Muscle layer of duodenum (tissue), 2 donors: ENCODE measurements around the gene DNAH2.
"Not testable (repeated sequence)": the region's sequence is repeated elsewhere in the genome, so short reads cannot be mapped to it uniquely, and the experiment has no call there.

ENCODE experiments used
- H3K27ac ChIP-seq: one replicate; pipeline ENCODE4 v1.7.0; 2013; ENCODE audit warnings: mild to moderate bottlenecking, low read length
- H3K27me3 ChIP-seq: one replicate; pipeline ENCODE4 v1.7.0; 2013; ENCODE audit warnings: low read depth, mild to moderate bottlenecking, control low read depth, low read length
- H3K36me3 ChIP-seq, 2 donors: one replicate each; pipeline ENCODE4 v1.7.0; 2013; ENCODE audit warnings: low read length in 2 of 2, control low read depth in 1 of 2, mild to moderate bottlenecking in 1 of 2; ENCODE audit not compliant: insufficient read depth in 2 of 2, control insufficient read depth in 1 of 2
- H3K4me1 ChIP-seq, 2 donors: one replicate each; pipeline ENCODE4 v1.7.0; 2013; ENCODE audit warnings: low read length in 2 of 2, mild to moderate bottlenecking in 2 of 2, control low read depth in 1 of 2, moderate library complexity in 1 of 2; ENCODE audit not compliant: insufficient read depth in 2 of 2, control insufficient read depth in 1 of 2
- H3K4me3 ChIP-seq, 2 donors: one replicate each; pipeline ENCODE4 v1.7.0; 2013; ENCODE audit warnings: low read length in 2 of 2, low read depth in 1 of 2, mild to moderate bottlenecking in 1 of 2
- H3K9me3 ChIP-seq, 2 donors: one replicate each; pipeline ENCODE4 v1.7.0; 2013; ENCODE audit warnings: low read length in 2 of 2, control low read depth in 1 of 2, mild to moderate bottlenecking in 1 of 2; ENCODE audit not compliant: control insufficient read depth in 1 of 2
- donor health status: healthy.

Gene DNAH2

DNA sequence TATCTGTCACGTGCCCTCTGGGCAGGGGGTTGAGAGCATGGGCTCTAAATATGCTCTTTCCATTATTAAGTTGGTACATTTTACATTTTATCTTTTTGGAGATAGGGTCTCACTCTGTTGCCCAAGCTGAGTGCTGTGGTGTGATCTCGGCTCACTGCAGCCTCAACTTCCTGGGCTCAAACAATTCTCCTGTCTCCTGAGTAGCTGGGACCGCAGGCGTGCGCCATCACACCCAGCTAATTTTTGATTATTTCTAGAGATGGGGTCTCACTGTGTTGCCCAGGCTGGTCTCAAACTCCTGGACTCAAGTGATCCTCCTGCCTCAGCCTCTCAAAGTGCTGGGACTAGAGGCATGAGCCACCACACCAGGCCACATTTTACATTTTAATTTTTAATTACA lies 72.6 kb downstream of the DNAH2 start:
- no peaks in the 10 kb centered on the region for H3K9me3 ChIP-seq
- no peak overlapping the region for H3K27ac ChIP-seq
- H3K27me3 ChIP-seq: no peaks in the 10 kb centered on the region
- no peaks in the 10 kb centered on the region for H3K4me1 ChIP-seq
- no peaks in the 10 kb centered on the region for H3K36me3 ChIP-seq
- no peak overlapping the region for H3K4me3 ChIP-seq

DNA sequence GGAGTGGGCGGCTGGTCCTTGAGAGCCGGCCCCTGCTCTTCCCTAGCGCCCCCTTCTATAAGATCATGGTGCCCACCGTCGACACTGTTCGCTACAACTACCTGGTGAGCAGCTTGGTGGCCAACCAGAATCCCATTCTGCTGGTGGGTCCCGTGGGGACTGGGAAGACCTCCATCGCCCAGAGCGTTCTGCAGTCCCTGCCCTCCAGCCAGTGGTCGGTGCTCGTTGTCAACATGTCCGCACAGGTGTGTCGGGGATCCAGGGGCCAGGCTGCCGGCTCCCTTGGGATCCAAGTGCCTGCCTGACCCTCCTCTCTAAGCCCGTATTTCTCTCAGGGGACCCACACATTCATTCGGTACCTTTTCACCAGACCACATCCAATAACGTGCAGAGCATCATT lies 75.1 kb downstream of the DNAH2 start:
- no peaks in the 10 kb centered on the region for H3K36me3 ChIP-seq
- H3K9me3 ChIP-seq: no peaks in the 10 kb centered on the region
- no peaks in the 10 kb centered on the region for H3K4me1 ChIP-seq
- H3K4me3 ChIP-seq: no peak overlapping the region
- no peak overlapping the region for H3K27ac ChIP-seq
- no peaks in the 10 kb centered on the region for H3K27me3 ChIP-seq

DNA sequence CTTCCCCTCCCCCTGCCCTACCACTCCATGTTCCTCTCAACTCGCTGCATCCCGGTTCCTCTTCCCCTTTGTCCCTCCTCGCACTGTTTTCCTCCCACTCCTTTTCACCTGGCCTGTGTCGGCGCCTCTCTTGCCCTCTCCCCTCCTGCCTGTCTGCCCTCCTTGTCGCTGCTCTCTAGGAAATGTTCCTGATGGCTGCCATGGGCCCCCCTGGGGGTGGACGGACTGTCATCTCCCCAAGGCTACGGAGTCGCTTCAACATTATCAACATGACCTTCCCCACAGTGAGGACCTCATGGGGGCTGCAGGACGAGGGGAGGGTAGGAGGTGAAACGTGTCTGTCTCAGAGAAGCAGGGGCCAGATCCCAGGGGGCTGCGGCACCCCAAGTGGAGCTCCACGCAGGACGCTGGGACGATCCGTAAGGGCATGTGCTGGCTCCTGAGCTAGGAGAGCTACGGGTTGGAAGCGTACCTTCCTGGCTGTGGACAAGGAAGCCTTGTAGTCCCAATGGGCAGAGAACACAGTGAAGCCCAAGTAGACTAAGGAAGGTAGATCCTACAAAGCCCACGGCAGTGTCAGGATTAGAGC lies 76.6 kb downstream of the DNAH2 start:
- Histone ChIP-seq H3K27me3 (no peaks in the 10 kb centered on the region), H3K4me3 (no peak overlapping the region), H3K4me1 (no peaks in the 10 kb centered on the region), H3K36me3 (no peaks in the 10 kb centered on the region), H3K9me3 (no peaks in the 10 kb centered on the region), H3K27ac (no peak overlapping the region)

DNA sequence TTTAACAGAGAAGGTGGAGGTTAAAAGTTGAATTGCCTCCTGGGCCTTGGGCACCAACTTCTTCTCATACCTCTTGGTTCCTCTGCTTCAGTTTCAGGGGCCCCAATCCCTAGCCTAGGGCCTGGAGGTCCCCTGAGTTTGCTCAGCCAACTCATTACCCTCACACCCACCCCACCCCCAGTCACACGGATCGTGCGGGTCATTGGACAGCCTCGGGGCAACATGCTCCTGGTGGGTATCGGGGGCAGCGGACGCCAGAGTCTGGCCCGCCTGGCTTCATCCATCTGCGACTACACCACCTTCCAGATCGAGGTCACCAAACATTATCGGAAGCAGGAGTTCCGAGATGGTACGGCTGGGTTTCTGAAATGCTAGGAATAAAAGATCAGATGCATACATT lies 80.4 kb downstream of the DNAH2 start:
- no peaks in the 10 kb centered on the region for H3K9me3 ChIP-seq
- no peaks in the 10 kb centered on the region for H3K27me3 ChIP-seq
- H3K4me3 ChIP-seq: no peak overlapping the region
- H3K36me3 ChIP-seq: no peaks in the 10 kb centered on the region
- no peak overlapping the region for H3K27ac ChIP-seq
- no peaks in the 10 kb centered on the region for H3K4me1 ChIP-seq

DNA sequence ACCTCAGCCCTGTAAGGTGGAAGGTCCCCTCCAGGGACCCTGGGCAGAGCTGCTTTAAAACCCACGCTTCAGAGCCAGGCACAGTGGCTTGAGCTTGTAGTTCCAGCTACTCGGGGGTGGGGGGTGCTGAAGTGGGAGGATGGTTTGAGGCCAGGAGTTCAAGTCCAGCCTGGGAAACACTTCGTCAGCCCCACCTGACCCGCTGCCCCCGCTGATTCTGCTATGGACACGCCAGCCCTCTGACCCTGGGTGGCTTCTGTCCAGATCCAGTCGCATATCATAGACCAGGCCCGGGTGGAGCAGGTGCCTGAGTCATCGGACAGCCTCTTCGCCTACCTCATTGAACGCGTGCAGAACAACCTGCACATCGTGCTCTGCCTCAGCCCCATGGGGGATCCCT lies 81.3 kb downstream of the DNAH2 start:
- H3K9me3 ChIP-seq: no peaks in the 10 kb centered on the region
- H3K27ac ChIP-seq: no peak overlapping the region
- H3K4me3 ChIP-seq: no peak overlapping the region
- H3K27me3 ChIP-seq: no peaks in the 10 kb centered on the region
- no peaks in the 10 kb centered on the region for H3K36me3 ChIP-seq
- no peaks in the 10 kb centered on the region for H3K4me1 ChIP-seq

DNA sequence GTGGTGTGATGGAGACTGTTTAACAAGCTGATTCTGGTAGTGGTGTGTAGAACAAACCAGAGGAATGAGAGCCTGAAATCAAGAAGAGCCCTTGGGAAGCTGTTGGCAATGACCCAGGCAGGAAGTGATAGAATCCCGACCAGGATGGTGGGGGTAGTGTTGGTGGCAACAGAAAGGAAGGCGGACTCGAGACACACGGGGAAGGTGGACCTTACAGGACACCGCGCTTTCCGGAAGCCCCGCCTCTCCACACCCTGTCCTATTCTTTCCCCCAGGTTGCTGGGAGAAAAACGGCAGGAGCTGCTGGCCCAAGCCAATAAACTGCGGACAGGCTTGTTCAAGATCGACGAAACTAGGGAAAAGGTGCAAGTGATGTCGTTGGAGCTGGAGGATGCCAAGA lies 86.4 kb downstream of the DNAH2 start:
- Histone ChIP-seq H3K4me1 (no peaks in the 10 kb centered on the region), H3K27me3 (no peaks in the 10 kb centered on the region), H3K36me3 (no peaks in the 10 kb centered on the region), H3K9me3 (no peaks in the 10 kb centered on the region), H3K27ac (no peak overlapping the region), H3K4me3 (no peak overlapping the region)

DNA sequence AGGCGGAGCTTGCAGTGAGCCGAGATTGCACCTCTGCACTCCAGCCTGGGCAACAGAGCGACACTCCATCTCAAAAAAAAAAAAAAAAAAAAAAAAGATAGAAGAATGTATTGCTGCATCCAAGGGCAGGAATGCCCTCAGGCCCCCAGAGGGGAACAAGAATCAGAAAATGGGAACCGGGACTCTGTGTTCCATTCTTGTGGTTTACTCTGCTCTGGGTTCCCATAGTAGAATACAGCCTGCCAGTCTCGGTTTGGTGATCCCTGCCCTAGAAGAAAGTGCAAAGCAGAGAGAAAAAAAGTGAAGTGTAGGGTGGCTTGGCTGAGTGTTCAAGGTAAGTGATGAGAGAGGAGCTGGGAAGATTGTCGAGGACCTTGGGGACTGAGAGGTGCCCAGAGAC lies 89.0 kb downstream of the DNAH2 start:
- no peaks in the 10 kb centered on the region for H3K4me1 ChIP-seq
- no peak overlapping the region for H3K4me3 ChIP-seq
- H3K9me3 ChIP-seq: no peaks in the 10 kb centered on the region
- H3K27ac ChIP-seq: no peak overlapping the region
- no peaks in the 10 kb centered on the region for H3K27me3 ChIP-seq
- H3K36me3 ChIP-seq: no peaks in the 10 kb centered on the region

DNA sequence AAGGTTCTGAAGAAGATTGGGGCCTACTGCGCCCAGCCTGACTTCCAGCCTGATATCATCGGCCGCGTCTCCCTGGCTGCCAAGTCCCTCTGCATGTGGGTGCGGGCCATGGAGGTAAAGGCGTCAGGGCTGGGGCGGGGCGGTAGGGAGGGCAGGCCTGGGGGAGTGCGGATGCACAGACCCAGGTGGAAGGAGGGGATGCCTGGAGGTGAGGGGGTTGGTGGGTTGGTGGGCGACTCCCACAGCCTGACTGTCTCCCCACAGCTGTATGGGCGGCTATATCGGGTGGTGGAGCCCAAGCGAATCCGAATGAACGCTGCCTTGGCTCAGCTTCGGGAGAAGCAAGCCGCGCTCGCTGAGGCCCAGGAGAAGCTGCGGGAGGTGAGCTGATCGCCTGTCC lies 89.7 kb downstream of the DNAH2 start:
- H3K9me3 ChIP-seq: no peaks in the 10 kb centered on the region

DNA sequence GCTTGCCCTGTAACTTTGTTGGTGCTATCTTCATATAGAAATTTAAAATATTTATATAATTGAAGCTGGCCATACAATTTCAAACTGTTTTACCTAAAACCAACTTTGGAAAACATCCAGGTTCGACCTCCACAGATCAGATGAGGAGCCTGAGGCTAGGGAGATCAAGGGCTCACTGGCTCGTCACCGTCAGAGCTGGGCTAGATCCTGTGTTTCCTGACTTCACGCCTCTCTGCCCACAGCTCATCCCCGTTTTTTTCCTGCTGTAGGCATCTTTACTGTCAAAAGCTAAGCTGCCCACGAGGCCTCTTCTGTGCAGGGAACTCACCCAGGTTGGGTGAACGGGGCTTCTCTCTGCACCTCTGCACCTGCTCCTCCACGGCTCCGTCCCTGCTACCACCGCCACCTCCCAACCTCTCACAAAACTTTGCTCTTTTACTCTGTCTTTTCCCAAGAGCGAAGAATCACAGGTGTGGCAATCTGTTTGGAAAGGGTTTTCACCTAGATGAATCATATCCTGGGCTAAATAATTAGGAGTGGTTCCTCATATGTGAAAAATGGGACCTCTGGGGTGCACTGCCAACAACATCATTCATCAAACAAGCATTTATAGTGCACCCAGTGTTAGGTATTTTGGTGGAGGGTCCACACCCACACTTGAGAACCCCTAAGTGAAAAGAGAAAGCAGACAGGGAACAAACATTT lies 91.7 kb downstream of the DNAH2 start:
- H3K27me3 ChIP-seq: no peaks in the 10 kb centered on the region
- H3K27ac ChIP-seq: no peak overlapping the region
- H3K4me1 ChIP-seq: no peaks in the 10 kb centered on the region
- no peaks in the 10 kb centered on the region for H3K9me3 ChIP-seq
- no peaks in the 10 kb centered on the region for H3K36me3 ChIP-seq
- no peak overlapping the region for H3K4me3 ChIP-seq

More for the DNA sequence above, 89.7 kb downstream of the DNAH2 start:
- Histone ChIP-seq H3K36me3 (no peaks in the 10 kb centered on the region), H3K4me1 (no peaks in the 10 kb centered on the region), H3K27ac (no peak overlapping the region), H3K27me3 (no peaks in the 10 kb centered on the region), H3K4me3 (no peak overlapping the region)

DNA sequence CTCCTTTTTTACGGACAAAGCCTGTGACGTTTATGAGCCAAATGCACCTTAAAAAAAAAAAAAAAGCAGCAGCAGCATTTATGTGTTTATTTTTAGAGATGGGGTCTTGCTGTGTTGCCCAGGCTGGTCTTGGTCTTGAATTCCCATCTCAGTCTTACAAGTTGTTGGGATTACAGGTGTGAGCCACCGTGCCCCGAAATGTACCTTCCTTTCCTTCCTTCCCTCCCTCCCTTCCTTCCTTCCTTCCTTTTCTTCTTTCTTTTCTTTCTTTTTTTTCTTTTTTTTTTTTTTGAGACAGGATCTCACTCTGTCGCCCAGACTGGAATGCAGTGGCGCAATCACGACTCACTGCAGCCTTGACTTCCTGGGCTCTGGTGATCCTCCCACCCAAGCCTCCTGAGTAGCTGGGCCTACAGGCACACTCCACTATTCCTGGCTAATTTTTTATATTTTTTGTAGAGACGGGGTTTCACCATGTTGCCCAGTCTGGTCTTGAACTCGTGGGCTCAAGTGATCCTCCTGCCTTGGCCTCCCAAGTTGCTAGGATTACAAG lies 92.3 kb downstream of the DNAH2 start:
- not testable (repeated sequence) for H3K36me3 ChIP-seq, H3K27ac ChIP-seq, H3K27me3 ChIP-seq, H3K4me3 ChIP-seq, H3K9me3 ChIP-seq, H3K4me1 ChIP-seq

DNA sequence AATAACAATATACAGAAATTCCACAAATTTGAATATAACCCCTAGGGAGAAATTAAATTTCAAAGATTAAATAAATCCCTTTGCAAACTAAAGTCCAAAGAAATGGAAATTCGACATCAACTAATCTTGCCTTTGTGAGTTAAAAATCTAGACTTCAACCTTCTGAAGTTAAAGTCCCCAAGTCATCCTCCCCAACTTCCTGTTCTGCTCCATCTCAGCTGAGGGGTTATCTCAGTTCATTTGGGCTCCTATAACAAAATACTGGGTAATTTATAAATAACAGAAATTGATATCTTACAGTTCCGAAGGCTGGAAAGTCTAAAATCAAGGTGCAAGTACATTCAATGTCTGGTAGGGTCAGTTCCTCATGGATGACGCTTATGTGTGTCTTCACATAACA lies 93.7 kb downstream of the DNAH2 start:
- H3K4me1 ChIP-seq: no peaks in the 10 kb centered on the region
- H3K27me3 ChIP-seq: no peaks in the 10 kb centered on the region
- H3K4me3 ChIP-seq: no peak overlapping the region
- H3K36me3 ChIP-seq: no peaks in the 10 kb centered on the region
- H3K27ac ChIP-seq: no peak overlapping the region
- H3K9me3 ChIP-seq: no peaks in the 10 kb centered on the region

DNA sequence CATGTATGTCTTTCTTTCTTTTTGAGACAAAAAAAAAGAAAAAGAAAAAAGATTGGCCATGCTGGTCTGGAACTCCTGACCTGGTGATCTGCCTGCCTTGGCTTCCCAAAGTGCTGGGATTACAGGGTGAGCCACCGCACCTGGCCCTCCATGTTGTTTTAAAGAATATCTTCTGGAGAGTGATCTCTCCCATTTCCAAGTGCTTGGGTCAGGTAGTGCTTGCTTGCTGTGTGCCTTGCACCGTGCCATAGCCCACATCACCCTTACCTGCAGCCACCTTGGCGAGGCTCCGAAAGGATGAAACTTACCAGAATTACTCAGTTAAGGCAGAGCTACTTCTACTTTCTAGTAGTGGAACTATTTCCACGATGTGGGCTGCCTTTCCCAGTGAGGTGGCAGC lies 97.4 kb downstream of the DNAH2 start:
- Histone ChIP-seq H3K9me3 (no peaks in the 10 kb centered on the region), H3K27ac (no peak overlapping the region), H3K4me1 (no peaks in the 10 kb centered on the region), H3K4me3 (no peak overlapping the region), H3K27me3 (no peaks in the 10 kb centered on the region), H3K36me3 (no peaks in the 10 kb centered on the region)
